HTERT RPE-1 (cell line): Measurements from ENCODE around the gene KCNN4.

Experiments
- in situ Hi-C: fragments of 300-500 bp; cut with MboI; formaldehyde crosslinking; loops from 4 replicates; pipeline ENCODE4 v1.14.3; 2020; ENCODE audit warnings: low sequenced_read_pairs

The KCNN4 gene

GRCh38 chr19:43721469-43722048 is 59.2 kb downstream of the KCNN4 start:
- in situ Hi-C loops, result no loop called here

- in situ Hi-C loops, result no loop called here
Measured at GRCh38 chr19:43720936-43721335, 59.8 kb downstream of the KCNN4 start.

GRCh38 chr19:43719918-43720317 is 60.9 kb downstream of the KCNN4 start:
- in situ Hi-C loops, result no loop called here

- in situ Hi-C loops, result no loop called here
Measured at GRCh38 chr19:43719378-43719868, 61.4 kb downstream of the KCNN4 start.

- in situ Hi-C loops, result no loop called here
Measured at GRCh38 chr19:43718627-43719377, 62.0 kb downstream of the KCNN4 start.
